Breast epithelium (tissue), 3 donors: ENCODE results near the gene SLC37A3.

Experiments used
- POLR2A ChIP-seq: fragments of 450-650 bp; IDR thresholded peaks from one replicate; pipeline ENCODE4 v1.6.1; 2016; ENCODE audit warnings: antibody characterized with exemption, mild to moderate bottlenecking, moderate library complexity
- POLR2AphosphoS5 ChIP-seq, 3 donors: sonication (generic); formaldehyde crosslinking; IDR thresholded peaks; one replicate each; pipeline ENCODE4 v1.6.1; 2017; ENCODE audit warnings: antibody characterized with exemption in 3 of 3

- TF ChIP-seq POLR2AphosphoS5 (IDR thresholded peaks at IDR 0.05) (peak; percentile 75 to 93 (median 81)), POLR2A (peak; percentile 48)
These were observed at the start of gene SLC37A3 for GRCh38 chr7:140397784-140398750.
